GM21528 (cell line): Measurements from ENCODE around the gene C11orf68.
"Not testable (repeated sequence)": the region's sequence is repeated elsewhere in the genome, so short reads cannot be mapped to it uniquely, and the experiment has no call there.

Experiments
- ATAC-seq: cut with Tn5 transposase; IDR thresholded peaks from one replicate; pipeline ENCODE4 v1.9.1; 2021; ENCODE audit warnings: mild to moderate bottlenecking, moderate library complexity; ENCODE audit not compliant: unreplicated experiment, low FRiP score

The C11orf68 gene

GRCh38 chr11:65918211-65919140, at the start of gene C11orf68:
C11orf68 (minus strand) TSS chr11:65919062; CDS start chr11:65919031, 31 bp downstream.
- peak; percentile 47 for ATAC-seq

- ATAC-seq, result no peak
These were observed 48.6 kb upstream of the C11orf68 start for GRCh38 chr11:65967329-65967934.

DNA sequence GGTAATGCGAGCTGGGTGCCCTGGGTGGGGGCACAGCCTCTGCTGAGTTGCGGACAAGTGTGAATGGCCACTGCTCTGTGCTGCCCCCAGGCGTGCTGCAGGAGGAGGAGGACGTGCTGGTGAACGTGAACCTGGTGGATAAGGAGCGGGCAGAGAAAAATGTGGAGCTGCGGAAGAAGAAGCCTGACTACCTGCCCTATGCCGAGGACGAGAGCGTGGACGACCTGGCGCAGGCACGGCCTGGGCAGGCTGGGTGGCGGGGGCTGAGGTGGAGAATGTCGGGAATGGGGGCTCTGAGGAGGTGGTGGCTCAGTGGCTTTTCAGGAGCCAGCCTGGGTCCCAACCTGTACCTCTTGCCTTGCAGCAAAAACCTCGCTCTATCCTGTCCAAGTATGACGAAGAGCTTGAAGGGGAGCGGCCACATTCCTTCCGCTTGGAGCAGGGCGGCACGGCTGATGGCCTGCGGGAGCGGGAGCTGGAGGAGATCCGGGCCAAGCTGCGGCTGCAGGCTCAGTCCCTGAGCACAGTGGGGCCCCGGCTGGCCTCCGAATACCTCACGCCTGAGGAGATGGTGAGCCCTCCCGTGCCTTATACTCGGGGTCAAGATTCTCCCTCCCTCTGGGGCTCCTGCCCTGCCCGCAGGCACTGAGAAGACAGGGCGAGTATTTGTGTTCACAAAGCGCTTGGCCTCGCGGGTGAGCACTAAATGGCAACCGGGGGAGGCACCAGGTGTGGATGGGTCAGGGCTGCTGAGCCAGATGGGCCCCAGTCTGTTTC, 47.3 kb upstream of the C11orf68 start:
- ATAC-seq, result no peak

GRCh38 chr11:65964906-65965305, 46.0 kb upstream of the C11orf68 start:
- no peak for ATAC-seq

- peak; percentile 7 for ATAC-seq
These were observed 43.3 kb upstream of the C11orf68 start for GRCh38 chr11:65962141-65962564.

- ATAC-seq, result peak; percentile 82
These were observed 42.6 kb upstream of the C11orf68 start, which contains the start of gene SART1 for GRCh38 chr11:65961267-65962140. SART1 (plus strand) TSS chr11:65961734; CDS start chr11:65961781, 47 bp downstream.

DNA sequence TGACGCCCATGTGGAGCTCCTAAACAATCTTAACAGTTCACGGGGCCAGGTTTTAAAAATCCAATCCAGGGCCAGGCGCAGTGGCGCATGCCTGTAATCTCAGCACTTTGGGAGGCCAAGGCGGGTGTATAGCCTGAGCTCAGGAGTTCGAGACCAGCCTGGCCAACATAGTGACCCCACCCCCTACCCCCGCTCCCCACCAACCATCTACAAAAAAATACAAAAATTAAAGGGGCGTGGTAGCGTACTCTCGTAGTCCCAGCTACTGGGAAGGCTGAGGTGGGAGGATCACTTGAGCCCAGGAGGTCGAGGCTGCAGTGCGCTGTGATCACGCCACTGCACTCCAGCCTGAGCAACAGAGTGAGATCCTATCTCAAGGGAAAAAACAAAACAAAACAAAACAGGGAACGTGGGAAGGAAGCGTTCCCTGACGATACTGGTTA, 42.0 kb upstream of the C11orf68 start:
- no peak for ATAC-seq

DNA sequence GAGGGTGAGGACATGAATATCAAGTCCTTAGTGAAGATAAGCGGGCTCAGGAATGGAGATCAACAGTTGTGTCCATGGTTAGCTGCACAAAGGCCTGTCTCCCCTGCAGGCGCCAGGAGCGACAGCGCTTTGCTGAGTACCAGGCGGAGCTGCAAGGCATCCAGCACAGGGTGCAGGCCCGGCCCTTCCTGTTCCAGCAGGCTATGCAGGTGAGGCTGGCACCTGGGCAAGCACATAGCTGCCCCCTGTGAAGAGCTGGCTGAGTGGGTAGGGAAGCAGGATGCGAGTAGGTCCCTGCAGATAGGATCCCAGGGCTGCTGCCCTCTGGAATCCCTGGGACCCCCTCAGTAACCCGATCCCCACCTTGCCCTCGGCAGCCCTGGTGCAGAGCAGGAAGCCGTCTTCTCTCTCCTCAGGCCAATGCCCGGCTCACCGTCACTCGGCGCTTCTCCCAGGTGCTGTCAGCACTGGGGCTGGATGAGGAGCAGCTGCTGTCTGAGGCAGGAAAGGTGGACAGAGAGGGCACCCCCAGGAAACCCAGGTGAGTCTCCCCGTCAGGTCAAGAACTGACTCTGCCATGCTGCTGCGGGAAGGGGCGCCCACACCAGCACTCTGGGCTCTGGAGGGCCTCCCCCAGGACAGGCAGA, 40.0 kb upstream of the C11orf68 start:
- no peak for ATAC-seq

GRCh38 chr11:65958291-65958690, 39.4 kb upstream of the C11orf68 start:
- no peak for ATAC-seq

DNA sequence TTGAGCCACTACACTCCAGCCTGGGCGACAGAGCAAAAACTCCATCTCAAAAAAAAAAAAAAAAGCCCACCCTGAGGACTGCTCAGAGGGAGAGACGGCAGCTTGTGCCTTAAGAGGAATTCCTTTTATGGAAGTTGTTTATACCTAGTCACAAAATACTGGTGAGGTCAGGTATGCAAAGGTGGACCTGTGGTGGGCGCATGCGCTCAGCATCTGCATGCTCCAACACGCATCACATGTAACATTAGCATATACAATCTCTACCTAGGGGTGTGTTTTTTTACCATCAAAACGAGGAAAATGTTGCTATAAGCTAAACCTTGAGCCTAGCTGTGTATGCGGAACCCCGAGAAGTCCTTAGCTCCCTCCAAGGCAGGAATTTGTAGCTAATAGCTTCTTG, 35.9 kb upstream of the C11orf68 start:
- ATAC-seq, result no peak

DNA sequence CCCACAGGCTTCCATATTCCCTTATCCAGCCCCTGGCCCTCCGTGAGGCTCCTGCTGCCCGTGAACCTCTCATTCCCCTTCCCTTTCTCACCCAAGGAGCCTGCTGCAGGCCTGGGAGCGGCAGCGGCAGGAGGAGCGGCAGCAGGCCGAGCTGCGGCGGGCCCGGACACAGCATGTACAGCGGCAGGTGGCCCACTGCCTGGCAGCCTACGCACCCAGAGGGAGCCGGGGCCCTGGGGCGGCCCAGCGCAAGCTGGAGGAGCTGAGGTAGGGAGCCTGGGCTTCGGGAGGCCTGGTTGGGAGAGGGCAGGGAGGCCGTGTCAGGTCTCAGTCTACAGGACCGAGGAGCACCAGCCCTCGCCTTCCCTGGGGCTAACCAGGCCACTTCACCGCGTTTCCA, 34.6 kb upstream of the C11orf68 start:
- no peak for ATAC-seq

- ATAC-seq, result no peak
These were observed 33.2 kb upstream of the C11orf68 start for GRCh38 chr11:65952052-65952521.

GRCh38 chr11:65951641-65952040, 32.8 kb upstream of the C11orf68 start:
- ATAC-seq, result not testable (repeated sequence)

GRCh38 chr11:65950711-65951110, 31.8 kb upstream of the C11orf68 start:
- ATAC-seq, result not testable (repeated sequence)

DNA sequence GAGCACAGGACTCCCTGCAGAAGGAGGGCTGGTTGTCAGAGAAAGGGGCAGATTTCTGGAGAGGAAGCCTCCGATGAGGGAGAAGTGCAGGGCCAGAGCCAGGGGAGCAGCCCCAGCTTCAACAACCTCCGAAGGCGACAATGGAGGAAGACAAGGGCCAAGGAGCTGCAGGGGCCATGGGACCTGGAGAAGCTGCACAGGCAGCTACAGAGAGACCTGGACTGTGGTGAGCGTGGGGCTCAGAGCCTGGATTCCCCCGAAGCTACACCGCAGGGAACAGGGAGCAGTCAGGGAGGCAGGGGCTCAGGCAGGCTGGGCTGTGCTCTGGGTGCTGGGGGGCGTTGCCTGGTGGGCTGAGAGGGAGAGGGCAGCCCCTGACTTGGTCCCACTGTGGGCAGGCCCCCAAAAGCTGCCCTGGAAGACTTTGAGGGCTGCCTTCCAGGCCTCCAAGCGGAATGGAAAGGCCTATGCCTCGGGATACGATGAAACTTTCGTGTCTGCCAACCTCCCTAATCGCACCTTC, 28.8 kb upstream of the C11orf68 start:
- no peak for ATAC-seq

- no peak for ATAC-seq
These were observed 28.3 kb upstream of the C11orf68 start for GRCh38 chr11:65947133-65947532.

GRCh38 chr11:65946655-65947054, 27.8 kb upstream of the C11orf68 start:
- ATAC-seq, result no peak

DNA sequence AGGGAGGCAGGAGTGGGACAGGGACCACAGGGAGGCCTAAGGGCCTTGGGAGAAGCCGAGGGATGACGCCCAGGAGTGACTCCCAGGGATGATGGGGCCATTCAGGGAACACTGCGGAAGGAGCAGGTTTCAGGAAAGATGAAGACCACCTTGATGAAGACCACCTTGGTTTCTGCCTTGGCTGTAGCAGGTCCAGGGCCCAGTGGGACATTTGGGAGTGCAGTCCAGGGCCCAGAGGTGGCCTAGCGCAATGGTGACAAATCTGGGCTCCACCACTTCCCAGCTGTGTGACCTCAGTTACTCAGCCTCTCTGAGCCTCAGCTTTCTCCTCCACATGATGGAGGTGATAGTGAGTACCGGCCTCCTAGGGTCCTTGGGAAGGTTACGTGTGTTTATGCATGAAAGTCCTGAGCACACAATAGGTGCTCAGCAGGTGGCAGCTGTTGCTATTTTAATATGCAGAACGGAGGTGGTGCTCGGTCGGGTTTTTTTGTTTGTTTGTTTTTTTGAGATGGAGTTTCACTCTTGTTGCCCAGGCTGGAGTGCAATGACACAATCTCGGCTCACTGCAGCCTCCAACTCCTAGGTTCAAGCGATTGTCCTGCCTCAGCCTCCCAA, 27.2 kb upstream of the C11orf68 start:
- ATAC-seq, result no peak
